Stimulated activated CD4-positive, alpha-beta T cell treated with anti-CD3 and anti-CD28 coated beads, TNF-alpha, amount 100 ng/mL, for 4 hours (primary cell): Measurements from ENCODE around the gene BAG3.
"Not testable (repeated sequence)": the region's sequence is repeated elsewhere in the genome, so short reads cannot be mapped to it uniquely, and the experiment has no call there.

Source experiments
- DNase-seq, 3 experiments: peaks; one replicate each; pipeline ENCODE4 v3.0.0-alpha.2; 2020; ENCODE audit warnings: low read depth in 3 of 3

Gene BAG3

GRCh38 chr10:119640875-119641526 is 10.2 kb upstream of the BAG3 start:
- DNase-seq, result no peak

- DNase-seq, result no peak
These were observed 8.5 kb upstream of the BAG3 start for GRCh38 chr10:119642556-119643111.

DNA sequence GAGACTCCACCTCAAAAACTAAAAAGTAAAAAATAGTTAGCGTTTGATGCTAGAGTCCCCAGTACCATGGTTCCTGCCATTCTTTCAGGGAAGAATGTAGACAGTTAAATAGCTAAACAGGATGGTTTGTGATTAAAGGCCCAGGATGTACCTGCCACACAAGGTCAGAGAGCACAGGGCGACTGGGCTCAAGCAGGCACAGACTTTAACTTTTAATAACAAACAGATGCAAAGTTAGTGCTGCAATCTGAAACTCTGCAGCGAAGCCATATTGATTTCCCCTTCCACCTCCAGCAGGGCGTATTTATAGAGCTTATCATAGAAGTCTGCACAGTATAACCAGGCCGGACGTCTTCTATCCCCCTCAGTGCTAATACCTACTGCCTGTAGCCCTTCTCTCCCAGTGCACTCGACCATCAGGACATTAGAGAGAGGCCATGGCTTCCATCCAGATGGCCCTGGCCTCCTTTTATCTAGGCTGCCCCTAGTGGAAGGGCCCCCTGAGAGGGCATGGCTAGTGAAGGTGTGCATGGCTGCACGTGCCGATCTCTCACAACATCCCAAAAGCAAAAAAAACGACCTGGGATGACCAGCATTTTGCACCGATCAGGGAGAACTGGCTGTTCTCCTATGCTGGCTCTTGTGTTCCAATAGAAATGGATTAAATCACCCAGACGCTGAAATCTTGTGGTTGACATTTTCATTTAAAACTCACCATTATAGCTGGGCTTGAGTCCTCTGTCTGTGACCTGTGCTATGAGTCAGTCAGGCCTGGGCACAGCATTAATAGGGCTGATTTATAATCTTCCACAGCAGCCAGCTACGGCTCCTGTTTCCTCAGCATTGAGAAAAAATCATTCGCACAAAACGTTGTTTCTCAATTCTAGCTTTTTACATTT is 7.6 kb upstream of the BAG3 start:
- DNase-seq, result no peak

GRCh38 chr10:119644205-119644814 is 6.9 kb upstream of the BAG3 start:
- no peak for DNase-seq

DNA sequence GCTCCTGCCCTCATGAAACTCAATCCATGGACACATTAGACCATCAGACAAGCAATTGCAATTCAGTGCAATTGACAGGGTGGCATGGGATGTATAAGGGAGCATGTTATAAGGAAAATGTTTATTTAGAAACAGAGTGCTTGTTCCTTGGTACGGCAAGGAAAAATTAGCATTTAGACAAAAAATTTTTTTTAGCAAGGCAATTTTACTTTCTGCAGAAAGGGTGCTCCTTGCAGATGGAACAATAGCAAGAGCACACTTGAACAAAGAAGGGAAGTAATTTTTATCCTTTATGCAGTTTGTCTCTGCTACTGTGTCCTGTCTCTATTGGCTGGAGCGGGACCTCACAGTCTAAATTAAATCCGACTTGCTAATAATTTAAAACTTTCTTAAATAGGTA is 6.2 kb upstream of the BAG3 start:
- DNase-seq, result no peak

DNA sequence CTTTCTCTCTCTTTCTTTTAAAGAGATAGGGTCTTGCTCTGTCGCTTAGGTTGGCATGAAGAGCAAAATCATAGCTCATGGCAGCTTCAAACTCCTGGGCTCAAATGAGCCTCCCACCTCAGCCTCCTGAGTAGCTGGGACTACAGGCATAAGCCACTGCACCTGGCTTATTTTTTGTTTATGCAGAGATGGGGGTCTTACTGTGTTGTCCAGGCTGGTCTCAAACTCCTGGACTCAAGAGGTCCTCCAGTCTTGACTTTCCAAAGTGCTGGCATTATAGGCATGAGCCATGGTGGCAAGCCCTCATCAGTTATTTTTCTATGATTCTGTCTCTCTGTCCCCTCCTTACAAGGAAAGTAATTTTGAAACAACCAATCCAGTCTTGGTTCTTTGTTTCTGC is 1.1 kb upstream of the BAG3 start:
- no peak for DNase-seq

GRCh38 chr10:119651514-119652360 is 557 bp downstream of the BAG3 start:
- DNase-seq, result peak in 1 of 3 experiments; percentile 2

GRCh38 chr10:119652361-119652730 is 1.2 kb downstream of the BAG3 start:
- no peak for DNase-seq

DNA sequence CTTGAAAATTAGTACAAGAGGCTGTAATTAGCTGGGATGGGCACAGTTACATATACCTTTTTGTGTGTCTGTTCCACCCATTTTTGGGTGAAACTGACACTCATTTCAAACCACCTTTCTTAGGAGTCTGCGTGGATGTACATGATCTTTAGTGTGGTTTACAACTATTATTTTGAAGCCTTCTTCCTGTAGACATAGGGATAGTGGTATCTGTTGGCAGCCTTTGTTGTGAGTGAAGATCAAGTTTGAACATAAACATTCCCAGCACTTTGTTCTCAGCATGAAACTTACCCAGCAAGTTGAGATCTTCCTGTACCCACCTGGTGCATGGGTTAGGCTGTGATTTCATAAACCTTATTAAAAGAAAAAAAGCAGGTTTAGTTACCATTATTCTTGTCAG is 2.0 kb downstream of the BAG3 start:
- no peak for DNase-seq

GRCh38 chr10:119653916-119654315 is 2.7 kb downstream of the BAG3 start:
- DNase-seq, result no peak

GRCh38 chr10:119654540-119654939 is 3.4 kb downstream of the BAG3 start:
- no peak for DNase-seq

GRCh38 chr10:119655566-119656001 is 4.4 kb downstream of the BAG3 start:
- peak in 1 of 3 experiments; percentile 18 for DNase-seq

DNA sequence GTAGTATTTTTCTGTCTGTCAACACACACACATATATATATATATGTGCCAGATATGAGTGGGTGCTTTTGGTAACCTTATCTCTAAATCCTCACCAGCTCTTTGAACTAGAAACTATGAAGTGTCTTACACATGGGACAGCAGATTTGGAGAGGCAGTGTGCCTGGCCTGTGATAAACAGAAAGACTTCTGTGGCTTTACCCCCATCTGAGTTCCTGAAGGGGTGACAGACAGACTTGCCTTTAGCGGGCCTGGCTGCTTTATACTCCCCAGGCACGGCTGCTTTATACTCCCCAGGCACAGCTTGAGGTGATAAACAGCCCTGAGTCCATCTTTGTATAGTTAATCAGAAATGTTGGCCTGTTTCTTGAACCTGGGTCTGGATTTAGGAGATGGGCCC is 5.6 kb downstream of the BAG3 start:
- DNase-seq, result no peak

DNA sequence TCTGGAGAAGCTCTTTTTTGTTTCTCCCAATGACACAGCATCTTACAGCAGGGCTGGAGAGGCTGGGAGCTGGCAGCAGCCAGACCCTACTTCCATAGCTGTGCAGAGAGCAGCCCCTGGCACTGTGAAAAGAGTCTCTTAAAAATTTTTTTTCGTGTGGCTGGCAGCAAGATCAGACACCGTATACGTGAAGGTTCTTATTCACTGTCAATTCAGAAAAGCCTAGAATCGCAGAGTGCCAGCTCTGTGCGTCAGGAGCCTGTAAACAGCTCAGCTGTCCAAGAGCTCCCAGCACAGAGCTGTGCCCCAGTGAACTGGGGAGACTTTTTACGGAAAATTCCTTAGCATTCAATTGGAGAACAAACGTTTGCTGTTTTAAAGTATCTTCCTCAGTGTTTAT is 6.5 kb downstream of the BAG3 start:
- DNase-seq, result no peak

- no peak for DNase-seq
These were observed 7.1 kb downstream of the BAG3 start for GRCh38 chr10:119658274-119658673.

DNA sequence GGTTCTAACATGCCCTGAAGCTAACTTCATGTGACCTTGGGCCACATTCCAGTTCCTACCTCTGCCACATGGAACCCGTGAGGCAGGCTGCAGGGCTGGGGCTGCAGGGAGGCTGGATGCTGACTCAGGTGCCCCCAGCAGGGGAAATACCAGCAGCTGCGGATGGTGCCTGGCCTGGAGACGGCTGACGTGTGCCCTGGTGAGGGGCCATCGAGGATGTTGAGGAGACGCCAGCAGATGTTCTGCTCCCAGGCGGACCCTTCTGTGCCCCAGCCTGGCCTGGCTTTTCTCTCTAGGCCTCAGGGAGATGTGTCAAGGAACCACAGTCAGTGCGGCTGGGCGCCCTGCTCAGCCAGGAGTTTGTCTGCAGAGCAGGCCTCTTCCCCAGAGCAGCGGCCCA is 8.8 kb downstream of the BAG3 start:
- DNase-seq, result no peak

- not testable (repeated sequence) for DNase-seq
These were observed 11.0 kb downstream of the BAG3 start for GRCh38 chr10:119662076-119662605.

DNA sequence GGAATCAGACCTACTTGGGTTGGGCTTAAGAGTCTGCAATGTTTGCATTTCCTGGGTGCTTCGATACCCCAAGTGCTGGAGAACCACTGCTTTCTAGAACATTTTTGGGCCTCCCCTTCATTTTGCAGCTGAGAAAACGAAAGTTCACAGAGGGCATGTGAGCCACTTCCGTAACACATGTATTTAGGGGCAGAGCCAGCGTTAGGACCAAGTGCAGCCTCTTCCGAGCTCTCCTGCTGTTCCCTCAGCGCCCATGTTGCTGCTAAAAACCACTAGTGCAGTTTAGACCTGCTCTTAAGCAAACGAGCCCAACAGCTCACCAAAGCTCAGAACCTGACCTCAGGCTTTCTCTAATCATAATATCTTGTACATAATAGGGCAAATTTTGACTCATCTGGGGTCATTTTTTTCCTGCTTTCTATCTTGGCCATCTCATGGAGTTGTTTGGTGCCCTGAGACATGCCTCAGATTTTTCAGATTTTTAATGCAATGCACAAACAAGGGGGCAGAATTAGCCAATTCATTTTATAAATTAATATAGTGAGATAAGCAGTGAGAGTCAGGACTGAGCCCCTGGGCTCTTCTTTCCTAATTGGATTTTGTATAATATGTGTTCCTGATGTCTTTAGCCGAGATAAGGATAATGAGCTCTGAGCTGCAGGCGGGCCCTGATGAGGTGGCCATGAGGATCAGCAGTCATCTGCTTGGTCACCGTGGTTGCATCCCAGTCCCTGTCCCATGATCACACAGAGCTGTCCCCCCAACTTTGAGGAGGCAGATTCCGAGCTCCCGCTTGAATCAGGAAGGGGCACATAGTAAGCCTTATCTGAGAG is 12.9 kb downstream of the BAG3 start:
- DNase-seq, result no peak

GRCh38 chr10:119665901-119666708 is 14.9 kb downstream of the BAG3 start:
- no peak for DNase-seq

GRCh38 chr10:119666709-119667004 is 15.5 kb downstream of the BAG3 start:
- no peak for DNase-seq
